H9 (cell line): Measurements from ENCODE around the gene CEP131. TPM values are rescaled to one million over a fixed set of nuclear protein-coding genes. Genes with fewer than 3 reads are reported as not detected.

Experiments
- DNase-seq: peaks from one replicate; pipeline ENCODE4 v3.0.0-alpha.2; 2017
- H2AFZ ChIP-seq: one replicate; pipeline ENCODE4 v1.6.1; 2013; ENCODE audit warnings: mild to moderate bottlenecking, low read length, control low read depth, moderate library complexity
- H2AK5ac ChIP-seq: 2 replicates; pipeline ENCODE4 v1.6.1; 2013; ENCODE audit warnings: low read length, control low read depth, mixed read lengths; ENCODE audit not compliant: insufficient read length
- H2BK120ac ChIP-seq: one replicate; pipeline ENCODE4 v1.6.1; 2013; ENCODE audit warnings: low read depth, mild to moderate bottlenecking, low read length, control low read depth, inconsistent platforms; ENCODE audit not compliant: poor library complexity, severe bottlenecking
- H2BK12ac ChIP-seq: 2 replicates; pipeline ENCODE4 v1.6.1; 2013; ENCODE audit warnings: low read length, control low read depth, mixed read lengths, low read depth; ENCODE audit not compliant: insufficient read length
- H2BK15ac ChIP-seq: 2 replicates; pipeline ENCODE4 v1.6.1; 2013; ENCODE audit warnings: low read depth, low read length, control low read depth
- H2BK20ac ChIP-seq: one replicate; pipeline ENCODE4 v1.6.1; 2013; ENCODE audit warnings: low read depth, mild to moderate bottlenecking, low read length, control low read depth, inconsistent platforms; ENCODE audit not compliant: poor library complexity, severe bottlenecking
- H2BK5ac ChIP-seq: 2 replicates; pipeline ENCODE4 v1.6.1; 2013; ENCODE audit warnings: low read length, control low read depth, mixed read lengths; ENCODE audit not compliant: insufficient read length
- H3K14ac ChIP-seq: 2 replicates; pipeline ENCODE4 v1.6.1; 2013; ENCODE audit warnings: low read length, control low read depth; ENCODE audit not compliant: insufficient read depth
- H3K18ac ChIP-seq: 2 replicates; pipeline ENCODE4 v1.6.1; 2013; ENCODE audit warnings: low read depth, mild to moderate bottlenecking, mixed read lengths, low read length, control low read depth; ENCODE audit not compliant: insufficient read length
- H3K23ac ChIP-seq: 2 replicates; pipeline ENCODE4 v1.6.1; 2013; ENCODE audit warnings: low read length, control low read depth, mixed read lengths, low read depth; ENCODE audit not compliant: insufficient read length
- H3K23me2 ChIP-seq: 2 replicates; pipeline ENCODE4 v1.6.1; 2013; ENCODE audit warnings: low read depth, mild to moderate bottlenecking, mixed read lengths, low read length, control low read depth; ENCODE audit not compliant: insufficient read length, poor library complexity, severe bottlenecking
- H3K27ac ChIP-seq: 2 replicates; pipeline ENCODE4 v1.5.1; 2013; ENCODE audit warnings: low read length, control low read depth, mixed read lengths, low read depth; ENCODE audit not compliant: insufficient read length
- H3K27me3 ChIP-seq: 2 replicates; pipeline ENCODE4 v1.6.1; 2013; ENCODE audit warnings: low read length, control low read depth, inconsistent platforms; ENCODE audit not compliant: insufficient read depth
- H3K4ac ChIP-seq: 2 replicates; pipeline ENCODE4 v1.6.1; 2013; ENCODE audit warnings: low read depth, mild to moderate bottlenecking, control low read depth, inconsistent platforms, low read length, moderate library complexity
- H3K4me1 ChIP-seq: 2 replicates; pipeline ENCODE4 v1.6.1; 2013; ENCODE audit warnings: low read length, control low read depth, inconsistent platforms; ENCODE audit not compliant: insufficient read depth
- H3K4me2 ChIP-seq: 2 replicates; pipeline ENCODE4 v1.6.1; 2013; ENCODE audit warnings: low read length, control low read depth, mixed read lengths; ENCODE audit not compliant: insufficient read length, insufficient read depth
- H3K56ac ChIP-seq: 2 replicates; pipeline ENCODE4 v1.6.1; 2013; ENCODE audit warnings: low read depth, mild to moderate bottlenecking, mixed read lengths, low read length, control low read depth; ENCODE audit not compliant: insufficient read length
- H3K79me1 ChIP-seq: 2 replicates; pipeline ENCODE4 v1.6.1; 2013; ENCODE audit warnings: low read depth, mild to moderate bottlenecking, moderate library complexity, low read length, control low read depth, inconsistent platforms; ENCODE audit not compliant: insufficient read depth, poor library complexity, severe bottlenecking
- H3K79me2 ChIP-seq: 2 replicates; pipeline ENCODE4 v1.6.1; 2013; ENCODE audit warnings: low read length, control low read depth, inconsistent platforms; ENCODE audit not compliant: insufficient read depth
- H3K9ac ChIP-seq: 2 replicates; pipeline ENCODE4 v1.6.1; 2013; ENCODE audit warnings: low read length, control low read depth, mixed read lengths; ENCODE audit not compliant: insufficient read length; ENCODE audit errors: extremely low read depth
- H3K9me3 ChIP-seq: one replicate; pipeline ENCODE4 v1.6.1; 2013; ENCODE audit warnings: low read depth, low read length, inconsistent platforms; ENCODE audit not compliant: control insufficient read depth
- H3T11ph ChIP-seq: one replicate; pipeline ENCODE4 v1.6.1; 2013; ENCODE audit warnings: mild to moderate bottlenecking, low read length, control low read depth, inconsistent platforms
- H4K20me1 ChIP-seq: one replicate; pipeline ENCODE4 v1.6.1; 2013; ENCODE audit not compliant: control insufficient read depth, insufficient read length, insufficient read depth
- H4K5ac ChIP-seq: 2 replicates; pipeline ENCODE4 v1.6.1; 2013; ENCODE audit warnings: low read depth, mild to moderate bottlenecking, mixed read lengths, low read length, control low read depth; ENCODE audit not compliant: insufficient read length
- H4K8ac ChIP-seq: replicated peaks from 2 replicates; pipeline ENCODE4 v1.6.1; 2013; ENCODE audit warnings: low read length, control low read depth, mixed read lengths, low read depth; ENCODE audit not compliant: insufficient read length
- H4K91ac ChIP-seq: 2 replicates; pipeline ENCODE4 v1.6.1; 2013; ENCODE audit warnings: low read depth, mild to moderate bottlenecking, moderate library complexity, mixed read lengths, low read length, control low read depth; ENCODE audit not compliant: insufficient read length
- H3K27ac Mint-ChIP-seq, 3 experiments: 2 replicates in 2 of 3; 3 replicates in 1 of 3; pipeline ENCODE4 v1.8.0; 2020 to 2021; ENCODE audit warnings: mixed read lengths in 3 of 3, mild to moderate bottlenecking in 1 of 3, moderate library complexity in 1 of 3
- H3K27me3 Mint-ChIP-seq: 2 replicates; pipeline ENCODE4 v1.8.0; 2021; ENCODE audit warnings: low read depth, mild to moderate bottlenecking, moderate library complexity, mixed read lengths
- H3K36me3 Mint-ChIP-seq, 3 experiments: 2 replicates in 2 of 3; 3 replicates in 1 of 3; pipeline ENCODE4 v1.8.0; 2020 to 2021; ENCODE audit warnings: low read depth in 3 of 3, mixed read lengths in 3 of 3; ENCODE audit not compliant: insufficient read depth in 1 of 3
- H3K4me1 Mint-ChIP-seq, 2 experiments: 2 replicates each; pipeline ENCODE4 v1.8.0; 2020; ENCODE audit warnings: mixed read lengths in 2 of 2
- H3K4me3 Mint-ChIP-seq, 2 experiments: 2 replicates in 1 of 2; 3 replicates in 1 of 2; pipeline ENCODE4 v1.8.0; 2020 to 2021; ENCODE audit warnings: mild to moderate bottlenecking in 2 of 2, mixed read lengths in 2 of 2, moderate library complexity in 1 of 2
- H3K9me3 Mint-ChIP-seq, 2 experiments: 2 replicates in 1 of 2; 3 replicates in 1 of 2; pipeline ENCODE4 v1.8.0; 2020; ENCODE audit warnings: mild to moderate bottlenecking in 2 of 2, mixed read lengths in 2 of 2, moderate library complexity in 1 of 2
- CTCF ChIP-seq: fragments of 200-600 bp; sonication (generic); conservative IDR thresholded peaks from 3 replicates; pipeline ENCODE4 v1.8.0; 2021; ENCODE audit warnings: antibody characterized with exemption, mild to moderate bottlenecking
- WGBS: extraction: QIAGEN DNeasy Blood & Tissue Kit; methylation state at CpG from one replicate; pipeline ENCODE4 v1.1.7; 2013; ENCODE audit warnings: missing lambda C conversion rate, low lambda C conversion rate, mixed read lengths; ENCODE audit not compliant: insufficient read length; ENCODE audit errors: extremely low coverage; 5-methylcytosine and 5-hydroxymethylcytosine counted together
- total RNA-seq: library from RNA; stranded (reverse); gene quantifications from 2 replicates; pipeline ENCODE4 v1.2.1, GENCODE V29; 2021

CEP131 gene
- total RNA-seq, 1 experiment from 2014 or later: 16.3 TPM

- no CpG with 5 or more reads among the region's 26 CpGs for WGBS
- no peak for TF ChIP-seq CTCF
- peaks cover 3% of the 10 kb centered on the region for H4K20me1 ChIP-seq
- no peak overlapping the region for H2BK15ac ChIP-seq
- no peak overlapping the region for H3K56ac ChIP-seq
- no peak overlapping the region for H3T11ph ChIP-seq
- no peak overlapping the region for H3K4ac ChIP-seq
- peaks cover 12% of the 10 kb centered on the region for H3K23me2 ChIP-seq
- H3K4me3 Mint-ChIP-seq: peak overlapping the region; percentile 90 to 93
- H2AFZ ChIP-seq: no peak overlapping the region
- peak overlapping the region; percentile 76 for H3K9ac ChIP-seq
- no peak overlapping the region for H3K27ac Mint-ChIP-seq
- no peak overlapping the region; the same call in 1 of the 2 replicates for H3K14ac ChIP-seq
- no peaks in the 10 kb centered on the region for H3K27me3 ChIP-seq
- H3K18ac ChIP-seq: no peak overlapping the region
- peak overlapping the region; percentile 82 for H3K4me2 ChIP-seq
- no peaks in the 10 kb centered on the region; the same call in none of the 2 replicates for H3K27me3 Mint-ChIP-seq
- no peaks in the 10 kb centered on the region for H3K9me3 ChIP-seq
- peaks cover 4% of the 10 kb centered on the region for H3K79me2 ChIP-seq
- H2BK20ac ChIP-seq: no peak overlapping the region
- H4K8ac ChIP-seq: no peak overlapping the region
- DNase-seq: no peak
- H2BK5ac ChIP-seq: no peak overlapping the region
- peaks cover 19 to 32% of the 10 kb centered on the region in 2 experiments for H3K4me1 Mint-ChIP-seq
- H3K27ac ChIP-seq: no peak overlapping the region
- H3K79me1 ChIP-seq: peaks cover 3% of the 10 kb centered on the region
- no peak overlapping the region for H3K23ac ChIP-seq
- no peaks in the 10 kb centered on the region; a peak in 2 of 5 replicates for H3K9me3 Mint-ChIP-seq
- H4K91ac ChIP-seq: no peak overlapping the region
- no peaks in the 10 kb centered on the region for H3K4me1 ChIP-seq
- peaks cover 5 to 15% (median 9%) of the 10 kb centered on the region in 3 experiments; a peak in 6 of 7 replicates for H3K36me3 Mint-ChIP-seq
- no peak overlapping the region for H2BK120ac ChIP-seq
- H2BK12ac ChIP-seq: no peak overlapping the region
- no peak overlapping the region for H2AK5ac ChIP-seq
- H4K5ac ChIP-seq: no peak overlapping the region
Measured at GRCh38 chr17:81238490-81238814, 15.7 kb upstream of the CEP131 start.
